HepG2 (cell line): Measurements from ENCODE around the gene ADGRV1. TPM values are rescaled to one million over a fixed set of nuclear protein-coding genes. Genes with fewer than 3 reads are reported as not detected.
"Not testable (repeated sequence)": the region's sequence is repeated elsewhere in the genome, so short reads cannot be mapped to it uniquely, and the experiment has no call there.

ENCODE experiments used
- ATAC-seq: fragments of 200-7000 bp; cut with Tn5 transposase; 3 replicates; pipeline ENCODE4 v1.9.1; 2020; ENCODE audit warnings: mild to moderate bottlenecking, moderate library complexity
- BruUV-seq: library from RNA; stranded (reverse); fragments of 400-500 nt; replicated peaks from 2 replicates; lab custom pipeline; 2021; lab: Mats Ljungman, UMichigan
- CTCF ChIA-PET: fragments of 300-600 bp; formaldehyde crosslinking; extraction: SDS; loops from one replicate; lab custom pipeline; 2021; ENCODE audit warnings: low total read pairs, inconsistent platforms, low intra/inter-chr PET ratio; lab: Yijun Ruan, JAX
- POLR2A ChIA-PET: fragments of 350-600 bp; sonication (Branson Sonifier 250); formaldehyde crosslinking; loops from one replicate; lab custom pipeline; 2020; ENCODE audit warnings: antibody characterized with exemption, inconsistent platforms; lab: Yijun Ruan, JAX
- DNase-seq: peaks from one replicate; pipeline ENCODE4 v3.0.0-alpha.2; 2015; ENCODE audit warnings: low spot score
- FAIRE-seq: peaks from 3 replicates; lab custom pipeline; 2011; peaks lifted over from hg19 to GRCh38; lab: Jason Lieb, UNC
- H2AFZ ChIP-seq: one replicate; pipeline ENCODE4 v1.6.1; 2011; ENCODE audit warnings: low read length, inconsistent platforms
- H3K27ac ChIP-seq: fragments of 300-600 bp; 3 replicates; pipeline ENCODE4 v1.8.0; 2011; ENCODE audit warnings: mixed run types, mild to moderate bottlenecking, mixed read lengths, low read length, inconsistent platforms; ENCODE audit not compliant: insufficient read depth; ENCODE audit errors: extremely low read length
- H3K27me3 ChIP-seq, 2 experiments: fragments of 200-600 bp in 1 of 2; 2 replicates in 1 of 2; 3 replicates in 1 of 2; pipeline versions ENCODE4 v1.6.0 to v1.8.0; 2011; ENCODE audit warnings: low read length in 2 of 2, mild to moderate bottlenecking in 2 of 2, moderate library complexity in 2 of 2, inconsistent platforms in 1 of 2; ENCODE audit not compliant: insufficient read depth in 2 of 2, control insufficient read depth in 1 of 2
- H3K36me3 ChIP-seq, 2 experiments: fragments of 200-600 bp in 1 of 2; replicated peaks in 1 of 2; 2 replicates in 1 of 2; 3 replicates in 1 of 2; pipeline versions ENCODE4 v1.5.1 to v1.8.0; 2011; ENCODE audit warnings: low read length in 2 of 2, inconsistent platforms in 1 of 2; ENCODE audit not compliant: insufficient read depth in 2 of 2, control insufficient read depth in 1 of 2
- H3K4me1 ChIP-seq: 2 replicates; pipeline ENCODE4 v1.5.1; 2012; ENCODE audit warnings: low read length, inconsistent platforms; ENCODE audit not compliant: insufficient read depth
- H3K4me2 ChIP-seq: 2 replicates; pipeline ENCODE4 v1.6.0; 2011; ENCODE audit warnings: low read depth, low read length, inconsistent platforms
- H3K4me3 ChIP-seq, 3 experiments: fragments of 200-600 bp in 1 of 3; sonication (generic), shearing (Covaris generic) in 1 of 3; replicated peaks in 1 of 3; 2 replicates each; pipeline ENCODE4 v1.5.1; 2011 to 2016; ENCODE audit warnings: low read length in 3 of 3, inconsistent platforms in 2 of 3, low read depth in 2 of 3, mild to moderate bottlenecking in 2 of 3, control low read depth in 1 of 3, mixed read lengths in 1 of 3; ENCODE audit not compliant: insufficient read depth in 1 of 3
- H3K79me2 ChIP-seq: one replicate; pipeline ENCODE4 v1.6.1; 2011; ENCODE audit warnings: low read length, inconsistent platforms; ENCODE audit not compliant: insufficient read depth
- H3K9ac ChIP-seq: 2 replicates; pipeline ENCODE4 v1.6.0; 2011; ENCODE audit warnings: mild to moderate bottlenecking, low read depth, low read length, inconsistent platforms; ENCODE audit not compliant: insufficient read depth
- H3K9me3 ChIP-seq: 2 replicates; pipeline ENCODE4 v1.5.1; 2012; ENCODE audit warnings: mild to moderate bottlenecking, low read length
- H4K20me1 ChIP-seq: 2 replicates; pipeline ENCODE4 v1.6.0; 2011; ENCODE audit warnings: inconsistent platforms, mild to moderate bottlenecking, low read length, moderate library complexity; ENCODE audit not compliant: insufficient read depth
- MZF1 ChIP-seq: sonication (generic); formaldehyde crosslinking; IDR thresholded peaks from 2 replicates; pipeline ENCODE4 v1.8.1; 2023; ENCODE audit warnings: mild to moderate bottlenecking, missing genetic modification reagents, borderline replicate concordance
- ZEB1 ChIP-seq: IDR thresholded peaks from 2 replicates; pipeline ENCODE4 v1.6.1; 2012; ENCODE audit warnings: mild to moderate bottlenecking, low read depth, inconsistent platforms; ENCODE audit not compliant: insufficient replicate concordance
- ZFP41 ChIP-seq: sonication (generic); formaldehyde crosslinking; IDR thresholded peaks from 2 replicates; pipeline ENCODE4 v1.4.0; 2020; ENCODE audit warnings: mild to moderate bottlenecking, missing genetic modification reagents, borderline replicate concordance
- WGBS: methylation state at CpG from one replicate; pipeline ENCODE4 v1.1.6; 2017; ENCODE audit warnings: low lambda C conversion rate; 5-methylcytosine and 5-hydroxymethylcytosine counted together
- in situ Hi-C: cut with HindIII; loops from 2 replicates; pipeline ENCODE4 v1.10.0; 2017; ENCODE audit warnings: low pct_unique_long_range_greater_than_20kb; ENCODE audit not compliant: extremely low pct_ligation_motif_present
- intact Hi-C: fragments of 100-400 bp; cut with micrococcal nuclease; formaldehyde crosslinking; loops from one replicate; pipeline ENCODE4 v1.10.0; 2022; ENCODE audit not compliant: unreplicated experiment
- polyA plus RNA-seq, 8 experiments: library from polyadenylated mRNA; depleted of rRNA in 3 of 8; stranded (reverse) in 7 of 8; unstranded in 1 of 8; fragments of >200 nt; fragmentation: Illumina TruSeq in 4 of 8; extraction: Trizol in 4 of 8; gene quantifications; 2 replicates each; pipeline versions ENCODE4 v1.2.1 to v1.2.3, GENCODE V29; 2011 to 2016; ENCODE audit warnings: low read depth in 4 of 8, missing spikeins in 1 of 8, mixed read lengths in 1 of 8; ENCODE audit not compliant: insufficient read depth in 1 of 8
- total RNA-seq, 5 experiments: library from RNA; depleted of rRNA; stranded (reverse); fragments of >200 nt; fragmentation: Illumina TruSeq; extraction: Trizol; gene quantifications; 2 replicates each; pipeline ENCODE4 v1.2.3, GENCODE V29; 2016; ENCODE audit warnings: low read depth in 1 of 5
- TF ChIP-seq, protein P1 (sequence below): sonication (generic); formaldehyde crosslinking; IDR thresholded peaks from 2 replicates; pipeline ENCODE4 v1.4.0; 2020; ENCODE audit warnings: missing genetic modification reagents, borderline replicate concordance

Gene ADGRV1
- total and polyA plus RNA-seq, 2 of the 13 experiments (the other 11 are each of a cell fraction or from before 2014, with no cell fraction given) = 1.7 to 3.9 TPM

- TF ChIP-seq MZF1 (CRISPR knock-in tag) (no peak), ZFP41 (no peak), ZEB1 (no peak)
- TF ChIP-seq, protein P1, sequence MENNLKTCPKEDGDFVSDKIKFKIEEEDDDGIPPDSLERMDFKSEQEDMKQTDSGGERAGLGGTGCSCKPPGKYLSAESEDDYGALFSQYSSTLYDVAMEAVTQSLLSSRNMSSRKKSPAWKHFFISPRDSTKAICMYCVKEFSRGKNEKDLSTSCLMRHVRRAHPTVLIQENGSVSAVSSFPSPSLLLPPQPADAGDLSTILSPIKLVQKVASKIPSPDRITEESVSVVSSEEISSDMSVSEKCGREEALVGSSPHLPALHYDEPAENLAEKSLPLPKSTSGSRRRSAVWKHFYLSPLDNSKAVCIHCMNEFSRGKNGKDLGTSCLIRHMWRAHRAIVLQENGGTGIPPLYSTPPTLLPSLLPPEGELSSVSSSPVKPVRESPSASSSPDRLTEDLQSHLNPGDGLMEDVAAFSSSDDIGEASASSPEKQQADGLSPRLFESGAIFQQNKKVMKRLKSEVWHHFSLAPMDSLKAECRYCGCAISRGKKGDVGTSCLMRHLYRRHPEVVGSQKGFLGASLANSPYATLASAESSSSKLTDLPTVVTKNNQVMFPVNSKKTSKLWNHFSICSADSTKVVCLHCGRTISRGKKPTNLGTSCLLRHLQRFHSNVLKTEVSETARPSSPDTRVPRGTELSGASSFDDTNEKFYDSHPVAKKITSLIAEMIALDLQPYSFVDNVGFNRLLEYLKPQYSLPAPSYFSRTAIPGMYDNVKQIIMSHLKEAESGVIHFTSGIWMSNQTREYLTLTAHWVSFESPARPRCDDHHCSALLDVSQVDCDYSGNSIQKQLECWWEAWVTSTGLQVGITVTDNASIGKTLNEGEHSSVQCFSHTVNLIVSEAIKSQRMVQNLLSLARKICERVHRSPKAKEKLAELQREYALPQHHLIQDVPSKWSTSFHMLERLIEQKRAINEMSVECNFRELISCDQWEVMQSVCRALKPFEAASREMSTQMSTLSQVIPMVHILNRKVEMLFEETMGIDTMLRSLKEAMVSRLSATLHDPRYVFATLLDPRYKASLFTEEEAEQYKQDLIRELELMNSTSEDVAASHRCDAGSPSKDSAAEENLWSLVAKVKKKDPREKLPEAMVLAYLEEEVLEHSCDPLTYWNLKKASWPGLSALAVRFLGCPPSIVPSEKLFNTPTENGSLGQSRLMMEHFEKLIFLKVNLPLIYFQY (CRISPR knock-in tag) = no peak
Observed at GRCh38 chr5:90618071-90618470, 59.5 kb downstream of the ADGRV1 start (continued).

GRCh38 chr5:90619762-90620161, 61.2 kb downstream of the ADGRV1 start:
- not testable (repeated sequence) for H2AFZ ChIP-seq
- WGBS = 67% methylated on average over 6 of the region's 6 CpGs

More at GRCh38 chr5:90619762-90620161, 61.2 kb downstream of the ADGRV1 start:
- intact Hi-C loops, H3K4me2 ChIP-seq, H3K27me3 ChIP-seq, H3K4me3 ChIP-seq, H3K4me1 ChIP-seq, H3K9me3 ChIP-seq, in situ Hi-C loops, FAIRE-seq, ATAC-seq, BruUV-seq, H3K79me2 ChIP-seq, CTCF ChIA-PET, POLR2A ChIA-PET, H3K9ac ChIP-seq, H3K27ac ChIP-seq, H3K36me3 ChIP-seq, DNase-seq, H4K20me1 ChIP-seq: not testable (repeated sequence)
